Neural cell (in vitro differentiated cells): ENCODE measurements around the gene TXNDC9. TPM values are rescaled to one million over a fixed set of nuclear protein-coding genes. Genes with fewer than 3 reads are reported as not detected.

Source experiments
- H2AFZ ChIP-seq: fragments of 200-600, 300-800 bp; sonication (generic), shearing (Covaris generic); 2 replicates; pipeline ENCODE4 v1.6.0; 2014; ENCODE audit warnings: low read depth, mild to moderate bottlenecking, antibody characterized with exemption, low read length, moderate library complexity
- H3F3A ChIP-seq: fragments of 200-600 bp; shearing (Covaris generic); 2 replicates; pipeline ENCODE4 v1.6.1; 2016; ENCODE audit warnings: mild to moderate bottlenecking, moderate library complexity, mixed read lengths, antibody characterized with exemption, low read length; ENCODE audit not compliant: insufficient read depth, poor library complexity, severe bottlenecking
- H3K27ac ChIP-seq: fragments of 200-600, 300-800 bp; sonication (generic), shearing (Covaris generic); 2 replicates; pipeline ENCODE4 v1.5.1; 2014; ENCODE audit warnings: mild to moderate bottlenecking, low read length, moderate library complexity
- H3K27me3 ChIP-seq: fragments of 300-800, 200-600 bp; sonication (generic), shearing (Covaris generic); 2 replicates; pipeline ENCODE4 v1.6.0; 2014; ENCODE audit warnings: mild to moderate bottlenecking, low read depth, low read length, moderate library complexity; ENCODE audit not compliant: insufficient read depth
- H3K36me3 ChIP-seq: fragments of 300-800, 200-600 bp; sonication (generic), shearing (Covaris generic); 2 replicates; pipeline ENCODE4 v1.5.1; 2014; ENCODE audit warnings: mild to moderate bottlenecking, antibody characterized with exemption, low read length, moderate library complexity; ENCODE audit not compliant: insufficient read depth
- H3K4me2 ChIP-seq: fragments of 300-800, 200-600 bp; sonication (generic), shearing (Covaris generic); 2 replicates; pipeline ENCODE4 v1.6.0; 2014; ENCODE audit warnings: mild to moderate bottlenecking, low read length
- H3K4me3 ChIP-seq: fragments of 300-800, 200-600 bp; sonication (generic), shearing (Covaris generic); 2 replicates; pipeline ENCODE4 v1.5.1; 2014; ENCODE audit warnings: mild to moderate bottlenecking, low read length, moderate library complexity
- H3K79me2 ChIP-seq: fragments of 200-600 bp; shearing (Covaris generic); replicated peaks from 2 replicates; pipeline ENCODE4 v1.6.0; 2014; ENCODE audit warnings: mild to moderate bottlenecking, low read length, moderate library complexity; ENCODE audit not compliant: insufficient read depth
- H3K9ac ChIP-seq: fragments of 300-800, 200-600 bp; sonication (generic), shearing (Covaris generic); 2 replicates; pipeline ENCODE4 v1.6.1; 2016; ENCODE audit warnings: mild to moderate bottlenecking, low read length, mixed read lengths
- H3K9me2 ChIP-seq: fragments of 200-600 bp; shearing (Covaris generic); 2 replicates; pipeline ENCODE4 v1.6.1; 2016; ENCODE audit warnings: mild to moderate bottlenecking, low read length, mixed read lengths; ENCODE audit not compliant: insufficient read depth
- H3K9me3 ChIP-seq: fragments of 200-600, 300-800 bp; sonication (generic), shearing (Covaris generic); 2 replicates; pipeline ENCODE4 v1.6.1; 2016; ENCODE audit warnings: mild to moderate bottlenecking, mixed run types, low read length, moderate library complexity, mixed read lengths
- H4K20me1 ChIP-seq: fragments of 200-600 bp; shearing (Covaris generic); 2 replicates; pipeline ENCODE4 v1.6.1; 2016; ENCODE audit warnings: mild to moderate bottlenecking, mixed run types; ENCODE audit not compliant: insufficient read depth
- EP300 ChIP-seq: fragments of 450-650 bp; conservative IDR thresholded peaks from 2 replicates; pipeline ENCODE4 v1.6.1; 2014; ENCODE audit warnings: antibody characterized with exemption, mild to moderate bottlenecking, moderate library complexity; ENCODE audit not compliant: poor library complexity, severe bottlenecking
- EZH2 ChIP-seq: fragments of 200-600, 300-800 bp; shearing (Covaris generic), sonication (generic); IDR thresholded peaks from 2 replicates; pipeline ENCODE4 v1.6.1; 2014; ENCODE audit warnings: antibody characterized with exemption, low read length, borderline replicate concordance, mild to moderate bottlenecking; ENCODE audit not compliant: insufficient read depth, poor library complexity, severe bottlenecking
- MXI1 ChIP-seq: fragments of 450-650 bp; conservative IDR thresholded peaks from 2 replicates; pipeline ENCODE4 v1.6.1; 2014; ENCODE audit warnings: antibody characterized with exemption, mild to moderate bottlenecking; ENCODE audit not compliant: poor library complexity, severe bottlenecking
- POLR2AphosphoS5 ChIP-seq: IDR thresholded peaks from 2 replicates; pipeline ENCODE4 v1.6.1; 2012
- SMC3 ChIP-seq: fragments of 450-650 bp; conservative IDR thresholded peaks from 2 replicates; pipeline ENCODE4 v1.6.1; 2014; ENCODE audit warnings: antibody characterized with exemption, mild to moderate bottlenecking, moderate library complexity; ENCODE audit not compliant: poor library complexity
- TAF1 ChIP-seq: IDR thresholded peaks from 2 replicates; pipeline ENCODE4 v1.6.1; 2012; ENCODE audit warnings: low read depth
- polyA plus RNA-seq: library from polyadenylated mRNA; depleted of rRNA; stranded (reverse); fragments of >200 nt; gene quantifications from 2 replicates; pipeline ENCODE4 v1.2.3, GENCODE V29; 2014
- TF ChIP-seq, protein P1 (sequence below): IDR thresholded peaks from 2 replicates; pipeline ENCODE4 v1.6.1; 2012; ENCODE audit warnings: borderline replicate concordance
- TF ChIP-seq, protein P2 (sequence below): fragments of 450-650 bp; IDR thresholded peaks from 2 replicates; pipeline ENCODE4 v1.5.1; 2014; ENCODE audit warnings: antibody characterized with exemption, mild to moderate bottlenecking, moderate library complexity; ENCODE audit not compliant: poor library complexity, severe bottlenecking

Gene TXNDC9
- polyA plus RNA-seq, 1 donor from 2014 or later, result 88.1 TPM

DNA sequence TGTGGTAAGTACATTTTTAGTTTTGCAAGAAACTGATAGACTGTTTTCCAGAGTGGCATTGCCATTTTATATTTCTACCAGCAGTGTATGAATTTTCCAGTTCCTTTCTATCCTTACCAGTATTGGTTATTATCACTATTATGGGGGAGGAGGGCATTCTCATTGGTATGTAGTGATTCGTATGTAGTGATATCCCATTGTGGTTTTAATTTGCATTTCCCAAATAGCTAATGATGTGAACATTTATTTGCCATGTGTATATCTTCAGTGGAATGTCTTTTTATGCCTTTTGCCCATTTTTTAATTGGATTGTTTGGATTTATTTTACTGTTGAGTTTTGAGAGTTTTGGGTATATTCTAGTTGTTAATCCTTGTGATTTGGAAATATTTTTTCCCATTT lies 17.9 kb upstream of the TXNDC9 start:
- Histone ChIP-seq H4K20me1 (no peaks in the 10 kb centered on the region), H3K4me2 (no peak overlapping the region), H3K27ac (no peak overlapping the region), H3K9me3 (no peaks in the 10 kb centered on the region), H3K4me3 (no peak overlapping the region), H3K36me3 (no peaks in the 10 kb centered on the region), H2AFZ (no peak overlapping the region), H3K9me2 (no peaks in the 10 kb centered on the region), H3K27me3 (no peaks in the 10 kb centered on the region), H3K9ac (no peak overlapping the region), H3K79me2 (peaks cover 29% of the 10 kb centered on the region), H3F3A (no peaks in the 10 kb centered on the region)
- TF ChIP-seq, protein P1, sequence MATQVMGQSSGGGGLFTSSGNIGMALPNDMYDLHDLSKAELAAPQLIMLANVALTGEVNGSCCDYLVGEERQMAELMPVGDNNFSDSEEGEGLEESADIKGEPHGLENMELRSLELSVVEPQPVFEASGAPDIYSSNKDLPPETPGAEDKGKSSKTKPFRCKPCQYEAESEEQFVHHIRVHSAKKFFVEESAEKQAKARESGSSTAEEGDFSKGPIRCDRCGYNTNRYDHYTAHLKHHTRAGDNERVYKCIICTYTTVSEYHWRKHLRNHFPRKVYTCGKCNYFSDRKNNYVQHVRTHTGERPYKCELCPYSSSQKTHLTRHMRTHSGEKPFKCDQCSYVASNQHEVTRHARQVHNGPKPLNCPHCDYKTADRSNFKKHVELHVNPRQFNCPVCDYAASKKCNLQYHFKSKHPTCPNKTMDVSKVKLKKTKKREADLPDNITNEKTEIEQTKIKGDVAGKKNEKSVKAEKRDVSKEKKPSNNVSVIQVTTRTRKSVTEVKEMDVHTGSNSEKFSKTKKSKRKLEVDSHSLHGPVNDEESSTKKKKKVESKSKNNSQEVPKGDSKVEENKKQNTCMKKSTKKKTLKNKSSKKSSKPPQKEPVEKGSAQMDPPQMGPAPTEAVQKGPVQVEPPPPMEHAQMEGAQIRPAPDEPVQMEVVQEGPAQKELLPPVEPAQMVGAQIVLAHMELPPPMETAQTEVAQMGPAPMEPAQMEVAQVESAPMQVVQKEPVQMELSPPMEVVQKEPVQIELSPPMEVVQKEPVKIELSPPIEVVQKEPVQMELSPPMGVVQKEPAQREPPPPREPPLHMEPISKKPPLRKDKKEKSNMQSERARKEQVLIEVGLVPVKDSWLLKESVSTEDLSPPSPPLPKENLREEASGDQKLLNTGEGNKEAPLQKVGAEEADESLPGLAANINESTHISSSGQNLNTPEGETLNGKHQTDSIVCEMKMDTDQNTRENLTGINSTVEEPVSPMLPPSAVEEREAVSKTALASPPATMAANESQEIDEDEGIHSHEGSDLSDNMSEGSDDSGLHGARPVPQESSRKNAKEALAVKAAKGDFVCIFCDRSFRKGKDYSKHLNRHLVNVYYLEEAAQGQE, result no peak
- TF ChIP-seq TAF1 (no peak), EP300 (no peak)

GRCh38 chr2:99350194-99350593 lies 14.1 kb upstream of the TXNDC9 start:
- no peak overlapping the region for H3K27ac ChIP-seq
- no peak overlapping the region for H3K4me2 ChIP-seq
- H3F3A ChIP-seq, result no peaks in the 10 kb centered on the region
- no peaks in the 10 kb centered on the region for H3K36me3 ChIP-seq
- H3K9ac ChIP-seq, result no peak overlapping the region
- peaks cover 22% of the 10 kb centered on the region for H3K79me2 ChIP-seq
- H4K20me1 ChIP-seq, result no peaks in the 10 kb centered on the region
- H3K9me2 ChIP-seq, result no peaks in the 10 kb centered on the region
- H3K4me3 ChIP-seq, result no peak overlapping the region
- no peak overlapping the region for H2AFZ ChIP-seq
- TF ChIP-seq POLR2AphosphoS5, result no peak
- no peak for TF ChIP-seq TAF1
- no peak for TF ChIP-seq MXI1
- no peak for TF ChIP-seq EZH2
- TF ChIP-seq, protein P2, sequence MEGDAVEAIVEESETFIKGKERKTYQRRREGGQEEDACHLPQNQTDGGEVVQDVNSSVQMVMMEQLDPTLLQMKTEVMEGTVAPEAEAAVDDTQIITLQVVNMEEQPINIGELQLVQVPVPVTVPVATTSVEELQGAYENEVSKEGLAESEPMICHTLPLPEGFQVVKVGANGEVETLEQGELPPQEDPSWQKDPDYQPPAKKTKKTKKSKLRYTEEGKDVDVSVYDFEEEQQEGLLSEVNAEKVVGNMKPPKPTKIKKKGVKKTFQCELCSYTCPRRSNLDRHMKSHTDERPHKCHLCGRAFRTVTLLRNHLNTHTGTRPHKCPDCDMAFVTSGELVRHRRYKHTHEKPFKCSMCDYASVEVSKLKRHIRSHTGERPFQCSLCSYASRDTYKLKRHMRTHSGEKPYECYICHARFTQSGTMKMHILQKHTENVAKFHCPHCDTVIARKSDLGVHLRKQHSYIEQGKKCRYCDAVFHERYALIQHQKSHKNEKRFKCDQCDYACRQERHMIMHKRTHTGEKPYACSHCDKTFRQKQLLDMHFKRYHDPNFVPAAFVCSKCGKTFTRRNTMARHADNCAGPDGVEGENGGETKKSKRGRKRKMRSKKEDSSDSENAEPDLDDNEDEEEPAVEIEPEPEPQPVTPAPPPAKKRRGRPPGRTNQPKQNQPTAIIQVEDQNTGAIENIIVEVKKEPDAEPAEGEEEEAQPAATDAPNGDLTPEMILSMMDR, result no peak
- TF ChIP-seq, protein P1, result no peak
- no peak for TF ChIP-seq EP300
- no peak for TF ChIP-seq SMC3
- no peaks in the 10 kb centered on the region for H3K27me3 ChIP-seq
- H3K9me3 ChIP-seq, result no peaks in the 10 kb centered on the region
